H1 (cell line): ENCODE data around the gene TNFRSF11A. TPM values are rescaled to one million over a fixed set of nuclear protein-coding genes. Genes with fewer than 3 reads are reported as not detected.

Experiments used
- CEBPB ChIP-seq: IDR thresholded peaks from 2 replicates; pipeline ENCODE4 v1.6.1; 2012; ENCODE audit warnings: low read depth, low read length
- CHD1 ChIP-seq: IDR thresholded peaks from 2 replicates; pipeline ENCODE4 v1.6.1; 2012; ENCODE audit warnings: low read depth, low read length, improper control_type of control experiment
- CHD7 ChIP-seq: fragments of 300-600 bp; sonication (generic); IDR thresholded peaks from 2 replicates; pipeline ENCODE4 v1.7.1; 2012; ENCODE audit warnings: low read length, moderate library complexity, mild to moderate bottlenecking, inconsistent platforms; ENCODE audit not compliant: insufficient replicate concordance
- E2F6 ChIP-seq: IDR thresholded peaks from 2 replicates; pipeline ENCODE4 v1.6.1; 2012; ENCODE audit warnings: inconsistent platforms
- KDM1A ChIP-seq: fragments of 200-600, 300-600 bp; sonication (generic); IDR thresholded peaks from 2 replicates; pipeline ENCODE4 v1.7.1; 2016; ENCODE audit warnings: mild to moderate bottlenecking, low read length, borderline replicate concordance
- KDM4A ChIP-seq: IDR thresholded peaks from one replicate; pipeline ENCODE4 v1.7.1; 2012; ENCODE audit warnings: low read depth, mild to moderate bottlenecking, moderate library complexity, low read length, inconsistent platforms; ENCODE audit not compliant: severe bottlenecking
- POLR2AphosphoS5 ChIP-seq: IDR thresholded peaks from 2 replicates; pipeline ENCODE4 v1.6.1; 2011; ENCODE audit warnings: low read depth, low read length
- RBBP5 ChIP-seq: IDR thresholded peaks from 2 replicates; pipeline ENCODE4 v1.7.1; 2012; ENCODE audit warnings: low read depth, mild to moderate bottlenecking, inconsistent platforms, low read length, moderate library complexity, borderline replicate concordance
- RFX5 ChIP-seq: IDR thresholded peaks from 2 replicates; pipeline ENCODE4 v1.6.1; 2011; ENCODE audit warnings: low read depth, low read length, improper control_type of control experiment, borderline replicate concordance
- ZNF274 ChIP-seq: IDR thresholded peaks from 2 replicates; pipeline ENCODE4 v1.7.0; 2012; ENCODE audit warnings: low read length, borderline replicate concordance; ENCODE audit errors: extremely low read depth
- polyA plus RNA-seq, 7 experiments: library from polyadenylated mRNA; depleted of rRNA in 3 of 7; stranded (reverse) in 5 of 7; unstranded in 2 of 7; fragments of >200 nt in 5 of 7; fragments of 200-250 nt in 2 of 7; gene quantifications; 1 replicate in 5 of 7; 2 replicates in 1 of 7; 4 replicates in 1 of 7; pipeline versions ENCODE4 v1.2.1 to v1.2.3, GENCODE V29; 2011 to 2013; ENCODE audit warnings: missing spikeins in 2 of 7, mixed read lengths in 2 of 7
- total RNA-seq: library from RNA; stranded (reverse); fragmentation: NEBNext Ultra II Directional; extraction: Animal tissue kit (Norgen Biotek cat#: 25700); gene quantifications from 2 replicates; pipeline ENCODE4 v1.2.1, GENCODE V29; 2021
- TF ChIP-seq, protein P1 (sequence below): IDR thresholded peaks from 2 replicates; pipeline ENCODE4 v1.6.1; 2012; ENCODE audit warnings: inconsistent platforms

The TNFRSF11A gene
- total and polyA plus RNA-seq, 2 of the 8 experiments (the other 6 are each of a cell fraction or from before 2014, with no cell fraction given), result 8.7 to 10.6 TPM

GRCh38 chr18:62335494-62335893 is 10.4 kb downstream of the TNFRSF11A start (continued):
- TF ChIP-seq CHD7, result no peak
- no peak for TF ChIP-seq E2F6
- no peak for TF ChIP-seq POLR2AphosphoS5
- TF ChIP-seq RFX5, result no peak
- no peak for TF ChIP-seq RBBP5
- no peak for TF ChIP-seq KDM1A
- TF ChIP-seq ZNF274, result no peak
- TF ChIP-seq KDM4A, result no peak
- no peak for TF ChIP-seq CHD1
- TF ChIP-seq, protein P1, sequence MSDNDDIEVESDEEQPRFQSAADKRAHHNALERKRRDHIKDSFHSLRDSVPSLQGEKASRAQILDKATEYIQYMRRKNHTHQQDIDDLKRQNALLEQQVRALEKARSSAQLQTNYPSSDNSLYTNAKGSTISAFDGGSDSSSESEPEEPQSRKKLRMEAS, result no peak
- no peak for TF ChIP-seq CEBPB
- TF ChIP-seq, all 59 proteins: peak for 0
